ENCODE results near the gene NIPAL3. TPM values are rescaled to one million over a fixed set of nuclear protein-coding genes. Genes with fewer than 3 reads are reported as not detected.

Gene NIPAL3
- total RNA-seq, 1 donor from 2014 or later, result 18.6 TPM

GRCh38 chr1:24414775-24415333 lies 748 bp upstream of the NIPAL3 start:
- Mint-ChIP-seq H3K27ac (ENCODE audit: unreplicated experiment) (no peak overlapping the region), H3K4me3 (ENCODE audit: unreplicated experiment) (peak overlapping the region; percentile 53), H3K9me3 (ENCODE audit: unreplicated experiment) (peaks cover 1% of the 10 kb centered on the region), H3K36me3 (ENCODE audit: unreplicated experiment) (no peaks in the 10 kb centered on the region), H3K27me3 (ENCODE audit: unreplicated experiment) (no peaks in the 10 kb centered on the region), H3K4me1 (ENCODE audit: low read depth, unreplicated experiment) (peaks cover 29% of the 10 kb centered on the region)
- DNase-seq, result no peak
- no peak for TF ChIP-seq CTCF (IDR thresholded peaks at IDR 0.05; ENCODE audit: partially characterized antibody, unreplicated experiment)

- Mint-ChIP-seq H3K4me3 (ENCODE audit: unreplicated experiment) (peak overlapping the region; percentile 98), H3K27me3 (ENCODE audit: unreplicated experiment) (no peaks in the 10 kb centered on the region), H3K27ac (ENCODE audit: unreplicated experiment) (peak overlapping the region; percentile 78), H3K36me3 (ENCODE audit: unreplicated experiment) (no peaks in the 10 kb centered on the region), H3K4me1 (ENCODE audit: low read depth, unreplicated experiment) (peaks cover 29% of the 10 kb centered on the region), H3K9me3 (ENCODE audit: unreplicated experiment) (peaks cover 1% of the 10 kb centered on the region)
- TF ChIP-seq CTCF (IDR thresholded peaks at IDR 0.05; ENCODE audit: partially characterized antibody, unreplicated experiment), result no peak
- no peak for DNase-seq
Observed at GRCh38 chr1:24415910-24416665, 486 bp downstream of the NIPAL3 start.

GRCh38 chr1:24416666-24417391 lies 1.2 kb downstream of the NIPAL3 start:
- H3K27me3 Mint-ChIP-seq (ENCODE audit: unreplicated experiment), result no peaks in the 10 kb centered on the region
- peak overlapping the region; percentile 98 for H3K4me3 Mint-ChIP-seq (ENCODE audit: unreplicated experiment)
- H3K9me3 Mint-ChIP-seq (ENCODE audit: unreplicated experiment), result peaks cover 1% of the 10 kb centered on the region
- no peaks in the 10 kb centered on the region for H3K36me3 Mint-ChIP-seq (ENCODE audit: unreplicated experiment)
- TF ChIP-seq CTCF (IDR thresholded peaks at IDR 0.05; ENCODE audit: partially characterized antibody, unreplicated experiment), result no peak
- peak overlapping the region; percentile 30 for H3K27ac Mint-ChIP-seq (ENCODE audit: unreplicated experiment)
- DNase-seq, result no peak
- peaks cover 29% of the 10 kb centered on the region for H3K4me1 Mint-ChIP-seq (ENCODE audit: low read depth, unreplicated experiment)

- H3K4me3 Mint-ChIP-seq (ENCODE audit: unreplicated experiment), result peak overlapping the region; percentile 48
- H3K4me1 Mint-ChIP-seq (ENCODE audit: low read depth, unreplicated experiment), result peaks cover 29% of the 10 kb centered on the region
- TF ChIP-seq CTCF (IDR thresholded peaks at IDR 0.05; ENCODE audit: partially characterized antibody, unreplicated experiment), result no peak
- H3K27ac Mint-ChIP-seq (ENCODE audit: unreplicated experiment), result no peak overlapping the region
- no peaks in the 10 kb centered on the region for H3K36me3 Mint-ChIP-seq (ENCODE audit: unreplicated experiment)
- no peaks in the 10 kb centered on the region for H3K27me3 Mint-ChIP-seq (ENCODE audit: unreplicated experiment)
- DNase-seq, result no peak
- H3K9me3 Mint-ChIP-seq (ENCODE audit: unreplicated experiment), result peaks cover 1% of the 10 kb centered on the region
Observed at GRCh38 chr1:24417681-24418080, 2.1 kb downstream of the NIPAL3 start.

All from glutamatergic neuron (in vitro differentiated cells).